Epithelial cell of umbilical artery (primary cell): ENCODE results near the gene EN2. TPM values are rescaled to one million over a fixed set of nuclear protein-coding genes. Genes with fewer than 3 reads are reported as not detected.

Source experiments
- total RNA-seq: library from RNA; depleted of rRNA; stranded (reverse); fragments of >200 nt; gene quantifications from 2 replicates; pipeline ENCODE4 v1.2.3, GENCODE V29; 2014

EN2 gene
- total RNA-seq, result under 0.01 TPM in 1 of 2 replicates, not detected in the other

GRCh38 chr7:155458111-155458877 lies at the start of gene EN2:
TSS of gene EN2 (plus strand) at chr7:155458129. CDS start at chr7:155458378, 249 bp downstream.

Other genes with a start within 250 kb of the EN2 start
- 99.1 and 154 TPM in 2 replicates for gene INSIG1, start 160.3 kb upstream of the EN2 start, total RNA-seq
- not detected in 2 replicates for gene CNPY1, start 88.4 kb downstream of the EN2 start, total RNA-seq
- gene RBM33, start 186.5 kb downstream of the EN2 start, total RNA-seq, result 15.3 and 27.8 TPM in 2 replicates